ACC112 (cell line): ENCODE results near the gene BBX.

Experiments
- H2AFZ ChIP-seq: fragments of 200-600 bp; sonication (generic); one replicate; pipeline ENCODE4 v1.6.0; 2017; ENCODE audit warnings: antibody characterized with exemption, low read length; ENCODE audit not compliant: unreplicated experiment
- H3K27ac ChIP-seq: fragments of 200-600 bp; sonication (generic); 2 replicates; pipeline ENCODE4 v1.5.1; 2014; ENCODE audit warnings: low read depth, mild to moderate bottlenecking, antibody characterized with exemption, low read length, moderate library complexity
- H3K27me3 ChIP-seq: fragments of 200-600 bp; sonication (generic); 2 replicates; pipeline ENCODE4 v1.6.1; 2014; ENCODE audit warnings: mild to moderate bottlenecking, antibody characterized with exemption, low read length, moderate library complexity, mixed read lengths; ENCODE audit not compliant: insufficient read depth
- H3K36me3 ChIP-seq: fragments of 200-600 bp; sonication (generic); 2 replicates; pipeline ENCODE4 v1.6.1; 2016; ENCODE audit warnings: mild to moderate bottlenecking, antibody characterized with exemption, low read length, moderate library complexity, mixed read lengths; ENCODE audit not compliant: insufficient read depth
- H3K4me1 ChIP-seq: fragments of 200-600 bp; sonication (generic); one replicate; pipeline ENCODE4 v1.6.1; 2016; ENCODE audit warnings: low read length, mixed read lengths; ENCODE audit not compliant: insufficient read depth, unreplicated experiment, control insufficient read depth
- H3K4me3 ChIP-seq: fragments of 200-600 bp; sonication (generic); 2 replicates; pipeline ENCODE4 v1.5.1; 2014; ENCODE audit warnings: mild to moderate bottlenecking, low read depth, low read length
- H3K79me2 ChIP-seq: fragments of 200-600 bp; sonication (generic); one replicate; pipeline ENCODE4 v1.6.0; 2016; ENCODE audit warnings: low read length; ENCODE audit not compliant: control insufficient read depth, unreplicated experiment, insufficient read depth

The BBX gene

DNA sequence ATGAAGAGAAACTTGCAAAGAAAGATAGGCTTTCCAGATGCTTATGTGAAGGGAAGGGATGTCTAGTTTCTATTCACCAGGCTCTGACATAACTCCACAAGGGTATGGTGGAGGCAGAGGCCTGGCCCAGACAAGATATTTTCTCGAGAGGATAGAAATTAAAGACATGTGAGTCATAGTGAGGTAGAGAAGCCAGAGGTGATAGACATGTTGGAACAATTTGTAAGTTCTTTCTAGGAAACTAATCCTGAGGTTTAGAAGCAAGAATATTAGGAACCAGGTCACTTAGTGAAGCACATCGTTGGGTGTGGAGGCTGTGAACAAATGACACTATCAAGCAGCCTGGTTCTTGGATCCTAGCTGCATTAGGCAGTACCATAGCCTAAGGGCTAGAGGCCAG, 176.9 kb downstream of the BBX start:
- Histone ChIP-seq H3K4me3 (no peak overlapping the region), H2AFZ (no peak overlapping the region), H3K27ac (no peak overlapping the region), H3K79me2 (peaks cover 22% of the 10 kb centered on the region), H3K27me3 (no peaks in the 10 kb centered on the region), H3K4me1 (peaks cover 17% of the 10 kb centered on the region), H3K36me3 (no peaks in the 10 kb centered on the region)

- Histone ChIP-seq H3K36me3 (no peaks in the 10 kb centered on the region), H3K27ac (no peak overlapping the region), H2AFZ (no peak overlapping the region), H3K4me1 (peaks cover 17% of the 10 kb centered on the region), H3K79me2 (peaks cover 22% of the 10 kb centered on the region), H3K27me3 (no peaks in the 10 kb centered on the region), H3K4me3 (no peak overlapping the region)
Observed at GRCh38 chr3:107701299-107701698, 178.5 kb downstream of the BBX start.

GRCh38 chr3:107704477-107704876, 181.7 kb downstream of the BBX start:
- H2AFZ ChIP-seq: no peak overlapping the region
- H3K27me3 ChIP-seq: no peaks in the 10 kb centered on the region
- peaks cover 11% of the 10 kb centered on the region for H3K79me2 ChIP-seq
- no peaks in the 10 kb centered on the region for H3K36me3 ChIP-seq
- peaks cover 11% of the 10 kb centered on the region for H3K4me1 ChIP-seq
- H3K27ac ChIP-seq: no peak overlapping the region
- no peak overlapping the region for H3K4me3 ChIP-seq

DNA sequence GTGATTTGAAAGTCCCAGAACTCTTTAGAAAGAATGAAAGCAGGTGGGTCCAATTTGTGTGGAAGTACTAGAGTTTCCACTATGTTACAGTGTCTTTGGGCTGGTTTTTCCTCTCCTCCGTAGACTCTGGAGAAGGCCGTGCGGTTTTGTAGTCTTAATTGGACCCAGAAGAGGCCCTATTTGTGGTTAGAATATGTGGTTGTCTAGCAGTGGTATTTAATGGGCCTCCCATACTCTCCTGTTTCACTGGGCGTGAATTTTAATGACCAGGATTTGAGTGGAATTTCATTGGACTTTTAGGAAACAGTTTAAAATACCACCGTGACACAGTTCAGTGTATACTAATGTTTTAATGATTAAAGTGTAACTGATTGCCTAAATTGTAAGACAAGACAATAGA, 182.3 kb downstream of the BBX start:
- no peaks in the 10 kb centered on the region for H3K36me3 ChIP-seq
- peaks cover 9% of the 10 kb centered on the region for H3K79me2 ChIP-seq
- no peak overlapping the region for H2AFZ ChIP-seq
- H3K27ac ChIP-seq: no peak overlapping the region
- H3K4me1 ChIP-seq: peaks cover 6% of the 10 kb centered on the region
- H3K27me3 ChIP-seq: no peaks in the 10 kb centered on the region
- H3K4me3 ChIP-seq: no peak overlapping the region

GRCh38 chr3:107710851-107711250, 188.1 kb downstream of the BBX start:
- H2AFZ ChIP-seq: no peak overlapping the region
- no peaks in the 10 kb centered on the region for H3K79me2 ChIP-seq
- no peaks in the 10 kb centered on the region; the same call in 1 of the 2 replicates for H3K36me3 ChIP-seq
- peaks cover 6% of the 10 kb centered on the region for H3K4me1 ChIP-seq
- no peak overlapping the region for H3K27ac ChIP-seq
- no peaks in the 10 kb centered on the region for H3K27me3 ChIP-seq
- H3K4me3 ChIP-seq: no peak overlapping the region

- no peaks in the 10 kb centered on the region for H3K79me2 ChIP-seq
- no peaks in the 10 kb centered on the region for H3K27me3 ChIP-seq
- no peak overlapping the region for H2AFZ ChIP-seq
- H3K36me3 ChIP-seq: peaks cover 6% of the 10 kb centered on the region
- H3K4me3 ChIP-seq: no peak overlapping the region
- no peak overlapping the region for H3K27ac ChIP-seq
- peaks cover 6% of the 10 kb centered on the region for H3K4me1 ChIP-seq
Observed at GRCh38 chr3:107716734-107717133, 194.0 kb downstream of the BBX start.

DNA sequence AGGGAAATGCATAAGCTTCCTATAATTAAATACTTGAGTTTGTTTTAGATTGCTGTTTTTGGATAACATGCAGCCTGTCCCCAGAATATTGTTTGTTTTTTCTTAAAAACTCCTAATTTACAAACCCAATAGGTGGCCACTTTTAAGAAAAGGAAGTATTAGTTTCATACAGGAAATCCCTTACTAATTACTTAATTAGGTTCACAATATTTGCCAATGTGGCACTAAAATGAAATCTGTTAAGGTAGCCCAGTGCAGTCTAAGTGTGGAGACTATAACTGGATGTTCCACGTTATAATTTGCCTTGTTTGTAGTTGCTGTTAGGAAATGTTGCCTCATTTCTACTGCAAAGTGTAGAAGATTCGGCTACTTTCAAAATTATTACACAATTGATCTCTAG, 195.8 kb downstream of the BBX start:
- Histone ChIP-seq H3K36me3 (peaks cover 6% of the 10 kb centered on the region), H3K79me2 (no peaks in the 10 kb centered on the region), H3K4me3 (no peak overlapping the region)

DNA sequence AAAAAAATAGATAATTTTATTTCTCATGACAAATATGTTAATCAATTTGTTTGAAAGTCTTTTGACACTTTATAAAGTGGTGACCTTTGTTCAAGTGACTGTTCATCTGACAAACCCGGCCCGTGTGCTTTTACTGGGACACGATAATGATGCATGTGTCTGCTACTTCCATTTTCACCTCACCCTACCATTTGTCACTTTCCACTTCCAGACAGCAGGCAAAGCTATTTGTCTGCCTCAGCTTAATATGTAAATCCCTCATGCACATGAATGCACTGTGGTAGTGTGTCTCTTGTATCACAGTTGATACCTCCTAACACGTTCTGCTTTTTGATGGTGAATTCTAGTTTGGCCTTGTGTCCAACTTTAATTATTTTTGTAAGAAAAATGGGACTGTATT, 204.3 kb downstream of the BBX start:
- Histone ChIP-seq H3K4me3 (no peak overlapping the region), H2AFZ (no peak overlapping the region), H3K27me3 (no peaks in the 10 kb centered on the region), H3K36me3 (peaks cover 7% of the 10 kb centered on the region), H3K27ac (no peak overlapping the region), H3K4me1 (no peaks in the 10 kb centered on the region), H3K79me2 (no peaks in the 10 kb centered on the region)

More for the DNA sequence above, 195.8 kb downstream of the BBX start:
- no peak overlapping the region for H3K27ac ChIP-seq
- no peak overlapping the region for H2AFZ ChIP-seq
- H3K27me3 ChIP-seq: no peaks in the 10 kb centered on the region
- peaks cover 6% of the 10 kb centered on the region for H3K4me1 ChIP-seq

DNA sequence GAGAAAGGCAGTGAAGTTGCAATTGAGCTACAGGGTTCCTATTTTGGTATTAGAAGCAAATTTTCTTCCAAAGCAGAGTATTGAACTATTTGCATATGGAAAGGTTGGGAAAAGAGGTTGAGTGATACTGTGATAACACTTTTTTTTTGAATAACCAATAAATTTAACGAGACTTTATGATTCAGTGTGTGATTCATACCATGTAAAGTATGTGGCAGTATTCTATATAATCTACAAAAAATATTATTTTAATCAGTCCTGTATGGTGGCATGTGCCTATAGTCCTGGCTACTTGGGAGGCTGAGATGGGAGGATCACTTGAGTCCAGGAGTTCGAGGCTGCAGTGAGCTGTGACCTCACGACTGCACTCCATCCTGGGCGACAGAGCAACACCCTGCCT, 206.9 kb downstream of the BBX start:
- H3K4me3 ChIP-seq: no peak overlapping the region
- no peak overlapping the region for H2AFZ ChIP-seq
- no peaks in the 10 kb centered on the region for H3K4me1 ChIP-seq
- H3K36me3 ChIP-seq: peaks cover 12% of the 10 kb centered on the region
- H3K27ac ChIP-seq: no peak overlapping the region
- no peaks in the 10 kb centered on the region for H3K27me3 ChIP-seq
- H3K79me2 ChIP-seq: no peaks in the 10 kb centered on the region

DNA sequence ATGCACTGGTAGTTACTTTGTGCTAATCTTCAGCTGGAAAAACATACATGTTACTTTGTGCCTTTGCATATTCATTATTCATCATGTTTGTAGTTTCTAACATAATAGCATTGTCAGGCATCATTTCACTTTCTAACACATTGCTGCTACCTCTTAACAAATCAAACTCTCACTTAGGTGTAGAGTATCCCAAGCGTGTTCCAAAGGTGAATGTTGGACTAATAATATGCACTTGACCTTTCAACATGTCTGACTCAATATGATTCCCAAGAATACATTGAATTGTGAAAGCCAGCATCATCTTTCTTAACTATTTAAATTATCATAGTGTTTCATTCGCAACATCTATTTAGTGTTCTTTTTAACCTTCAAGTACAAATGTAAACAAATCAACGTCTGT, 211.6 kb downstream of the BBX start:
- Histone ChIP-seq H3K36me3 (peaks cover 4% of the 10 kb centered on the region; the same call in 1 of the 2 replicates), H3K79me2 (no peaks in the 10 kb centered on the region), H3K4me3 (no peak overlapping the region), H3K27me3 (no peaks in the 10 kb centered on the region), H3K27ac (no peak overlapping the region), H3K4me1 (no peaks in the 10 kb centered on the region), H2AFZ (no peak overlapping the region)

- Histone ChIP-seq H3K79me2 (no peaks in the 10 kb centered on the region), H2AFZ (no peak overlapping the region), H3K27ac (no peak overlapping the region), H3K4me3 (no peak overlapping the region), H3K36me3 (peaks cover 2% of the 10 kb centered on the region; the same call in 1 of the 2 replicates), H3K27me3 (no peaks in the 10 kb centered on the region), H3K4me1 (no peaks in the 10 kb centered on the region)
Observed at GRCh38 chr3:107737914-107738313, 215.2 kb downstream of the BBX start.
